SK-N-SH (cell line): ENCODE data around the gene GABRA6.

Experiments used
- JUND ChIP-seq: IDR thresholded peaks from 2 replicates; pipeline ENCODE4 v1.4.0; 2012
- NFIC ChIP-seq: IDR thresholded peaks from 2 replicates; pipeline ENCODE4 v1.4.0; 2012; ENCODE audit warnings: borderline replicate concordance
- POLR2AphosphoS5 ChIP-seq: IDR thresholded peaks from 2 replicates; pipeline ENCODE4 v1.6.1; 2012; ENCODE audit warnings: low read depth, low read length
- RAD21 ChIP-seq: IDR thresholded peaks from 2 replicates; pipeline ENCODE4 v1.6.1; 2012; ENCODE audit warnings: mild to moderate bottlenecking, low read length
- RCOR1 ChIP-seq: fragments of 150-350 bp; IDR thresholded peaks from 2 replicates; pipeline ENCODE4 v1.6.1; 2017; ENCODE audit warnings: antibody characterized with exemption, low read length
- TF ChIP-seq, protein P1 (sequence below): IDR thresholded peaks from 2 replicates; pipeline ENCODE4 v1.6.1; 2012; ENCODE audit warnings: mild to moderate bottlenecking, low read depth, low read length, moderate library complexity
- TF ChIP-seq, protein P2 (sequence below): fragments of 200-600 bp; sonication (generic); IDR thresholded peaks from 2 replicates; pipeline ENCODE4 v1.6.1; 2017; ENCODE audit warnings: antibody characterized with exemption, mild to moderate bottlenecking, moderate library complexity
- TF ChIP-seq, protein P3 (sequence below): fragments of 150-350 bp; IDR thresholded peaks from 2 replicates; pipeline ENCODE4 v1.6.1; 2017; ENCODE audit warnings: antibody characterized with exemption, low read length, low read depth, borderline replicate concordance
- TF ChIP-seq, protein P4 (sequence below): IDR thresholded peaks from 2 replicates; pipeline ENCODE4 v1.4.0; 2012; ENCODE audit warnings: low read depth
- TF ChIP-seq, protein P5 (sequence below): IDR thresholded peaks from 2 replicates; pipeline ENCODE4 v1.4.0; 2012; ENCODE audit warnings: low read depth, borderline replicate concordance
- TF ChIP-seq, protein P6 (sequence below): IDR thresholded peaks from 2 replicates; pipeline ENCODE4; 2012

DNA sequence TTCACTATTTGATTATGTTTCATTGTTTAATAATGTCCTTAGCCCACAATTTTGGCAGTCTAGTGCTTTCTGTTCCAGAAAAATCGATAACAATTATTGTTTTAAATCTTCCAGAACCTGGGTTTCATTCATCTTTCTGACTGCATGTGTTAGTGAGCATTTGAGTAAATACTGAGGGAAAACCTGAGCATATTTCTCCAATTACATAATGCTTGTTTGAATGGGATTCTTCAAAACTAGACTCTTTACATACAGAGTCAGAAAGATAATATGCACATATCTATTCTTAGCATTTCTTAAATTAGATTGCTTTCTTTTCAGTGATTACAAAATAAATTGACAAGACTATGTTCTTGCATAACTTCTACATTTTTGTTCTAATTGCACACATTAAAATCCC, 21.9 kb downstream of the GABRA6 start:
- TF ChIP-seq, protein P1, sequence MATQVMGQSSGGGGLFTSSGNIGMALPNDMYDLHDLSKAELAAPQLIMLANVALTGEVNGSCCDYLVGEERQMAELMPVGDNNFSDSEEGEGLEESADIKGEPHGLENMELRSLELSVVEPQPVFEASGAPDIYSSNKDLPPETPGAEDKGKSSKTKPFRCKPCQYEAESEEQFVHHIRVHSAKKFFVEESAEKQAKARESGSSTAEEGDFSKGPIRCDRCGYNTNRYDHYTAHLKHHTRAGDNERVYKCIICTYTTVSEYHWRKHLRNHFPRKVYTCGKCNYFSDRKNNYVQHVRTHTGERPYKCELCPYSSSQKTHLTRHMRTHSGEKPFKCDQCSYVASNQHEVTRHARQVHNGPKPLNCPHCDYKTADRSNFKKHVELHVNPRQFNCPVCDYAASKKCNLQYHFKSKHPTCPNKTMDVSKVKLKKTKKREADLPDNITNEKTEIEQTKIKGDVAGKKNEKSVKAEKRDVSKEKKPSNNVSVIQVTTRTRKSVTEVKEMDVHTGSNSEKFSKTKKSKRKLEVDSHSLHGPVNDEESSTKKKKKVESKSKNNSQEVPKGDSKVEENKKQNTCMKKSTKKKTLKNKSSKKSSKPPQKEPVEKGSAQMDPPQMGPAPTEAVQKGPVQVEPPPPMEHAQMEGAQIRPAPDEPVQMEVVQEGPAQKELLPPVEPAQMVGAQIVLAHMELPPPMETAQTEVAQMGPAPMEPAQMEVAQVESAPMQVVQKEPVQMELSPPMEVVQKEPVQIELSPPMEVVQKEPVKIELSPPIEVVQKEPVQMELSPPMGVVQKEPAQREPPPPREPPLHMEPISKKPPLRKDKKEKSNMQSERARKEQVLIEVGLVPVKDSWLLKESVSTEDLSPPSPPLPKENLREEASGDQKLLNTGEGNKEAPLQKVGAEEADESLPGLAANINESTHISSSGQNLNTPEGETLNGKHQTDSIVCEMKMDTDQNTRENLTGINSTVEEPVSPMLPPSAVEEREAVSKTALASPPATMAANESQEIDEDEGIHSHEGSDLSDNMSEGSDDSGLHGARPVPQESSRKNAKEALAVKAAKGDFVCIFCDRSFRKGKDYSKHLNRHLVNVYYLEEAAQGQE, result no peak
- TF ChIP-seq, protein P2, sequence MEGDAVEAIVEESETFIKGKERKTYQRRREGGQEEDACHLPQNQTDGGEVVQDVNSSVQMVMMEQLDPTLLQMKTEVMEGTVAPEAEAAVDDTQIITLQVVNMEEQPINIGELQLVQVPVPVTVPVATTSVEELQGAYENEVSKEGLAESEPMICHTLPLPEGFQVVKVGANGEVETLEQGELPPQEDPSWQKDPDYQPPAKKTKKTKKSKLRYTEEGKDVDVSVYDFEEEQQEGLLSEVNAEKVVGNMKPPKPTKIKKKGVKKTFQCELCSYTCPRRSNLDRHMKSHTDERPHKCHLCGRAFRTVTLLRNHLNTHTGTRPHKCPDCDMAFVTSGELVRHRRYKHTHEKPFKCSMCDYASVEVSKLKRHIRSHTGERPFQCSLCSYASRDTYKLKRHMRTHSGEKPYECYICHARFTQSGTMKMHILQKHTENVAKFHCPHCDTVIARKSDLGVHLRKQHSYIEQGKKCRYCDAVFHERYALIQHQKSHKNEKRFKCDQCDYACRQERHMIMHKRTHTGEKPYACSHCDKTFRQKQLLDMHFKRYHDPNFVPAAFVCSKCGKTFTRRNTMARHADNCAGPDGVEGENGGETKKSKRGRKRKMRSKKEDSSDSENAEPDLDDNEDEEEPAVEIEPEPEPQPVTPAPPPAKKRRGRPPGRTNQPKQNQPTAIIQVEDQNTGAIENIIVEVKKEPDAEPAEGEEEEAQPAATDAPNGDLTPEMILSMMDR, result no peak
- no peak for TF ChIP-seq RCOR1
- TF ChIP-seq RAD21, result no peak
- TF ChIP-seq, protein P3, sequence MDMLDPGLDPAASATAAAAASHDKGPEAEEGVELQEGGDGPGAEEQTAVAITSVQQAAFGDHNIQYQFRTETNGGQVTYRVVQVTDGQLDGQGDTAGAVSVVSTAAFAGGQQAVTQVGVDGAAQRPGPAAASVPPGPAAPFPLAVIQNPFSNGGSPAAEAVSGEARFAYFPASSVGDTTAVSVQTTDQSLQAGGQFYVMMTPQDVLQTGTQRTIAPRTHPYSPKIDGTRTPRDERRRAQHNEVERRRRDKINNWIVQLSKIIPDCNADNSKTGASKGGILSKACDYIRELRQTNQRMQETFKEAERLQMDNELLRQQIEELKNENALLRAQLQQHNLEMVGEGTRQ, result no peak
- TF ChIP-seq JUND, result no peak
- TF ChIP-seq, protein P4, sequence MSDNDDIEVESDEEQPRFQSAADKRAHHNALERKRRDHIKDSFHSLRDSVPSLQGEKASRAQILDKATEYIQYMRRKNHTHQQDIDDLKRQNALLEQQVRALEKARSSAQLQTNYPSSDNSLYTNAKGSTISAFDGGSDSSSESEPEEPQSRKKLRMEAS, result no peak
- TF ChIP-seq, protein P5, sequence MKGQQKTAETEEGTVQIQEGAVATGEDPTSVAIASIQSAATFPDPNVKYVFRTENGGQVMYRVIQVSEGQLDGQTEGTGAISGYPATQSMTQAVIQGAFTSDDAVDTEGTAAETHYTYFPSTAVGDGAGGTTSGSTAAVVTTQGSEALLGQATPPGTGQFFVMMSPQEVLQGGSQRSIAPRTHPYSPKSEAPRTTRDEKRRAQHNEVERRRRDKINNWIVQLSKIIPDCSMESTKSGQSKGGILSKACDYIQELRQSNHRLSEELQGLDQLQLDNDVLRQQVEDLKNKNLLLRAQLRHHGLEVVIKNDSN, result no peak
- TF ChIP-seq POLR2AphosphoS5, result no peak
- TF ChIP-seq, protein P6, sequence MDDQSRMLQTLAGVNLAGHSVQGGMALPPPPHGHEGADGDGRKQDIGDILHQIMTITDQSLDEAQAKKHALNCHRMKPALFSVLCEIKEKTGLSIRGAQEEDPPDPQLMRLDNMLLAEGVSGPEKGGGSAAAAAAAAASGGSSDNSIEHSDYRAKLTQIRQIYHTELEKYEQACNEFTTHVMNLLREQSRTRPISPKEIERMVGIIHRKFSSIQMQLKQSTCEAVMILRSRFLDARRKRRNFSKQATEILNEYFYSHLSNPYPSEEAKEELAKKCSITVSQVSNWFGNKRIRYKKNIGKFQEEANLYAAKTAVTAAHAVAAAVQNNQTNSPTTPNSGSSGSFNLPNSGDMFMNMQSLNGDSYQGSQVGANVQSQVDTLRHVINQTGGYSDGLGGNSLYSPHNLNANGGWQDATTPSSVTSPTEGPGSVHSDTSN, result no peak
- TF ChIP-seq NFIC, result no peak
